ENCODE measurements around the gene CD8A.
"Not testable (repeated sequence)": the region's sequence is repeated elsewhere in the genome, so short reads cannot be mapped to it uniquely, and the experiment has no call there.

The CD8A gene

GRCh38 chr2:86775338-86775737 lies 15.4 kb downstream of the CD8A start:
- no peak for DNase-seq

GRCh38 chr2:86774862-86775261 lies 15.9 kb downstream of the CD8A start:
- DNase-seq, result no peak

- no peak for DNase-seq
These were observed 18.1 kb downstream of the CD8A start for GRCh38 chr2:86772611-86773010.

GRCh38 chr2:86770816-86771301 lies 19.9 kb downstream of the CD8A start:
- DNase-seq, result no peak

GRCh38 chr2:86769838-86770237 lies 20.9 kb downstream of the CD8A start:
- DNase-seq, result no peak

- no peak for DNase-seq
These were observed 22.3 kb downstream of the CD8A start for GRCh38 chr2:86768189-86768949.

- DNase-seq, result no peak
These were observed 25.4 kb downstream of the CD8A start for GRCh38 chr2:86765310-86765695.

- no peak for DNase-seq
These were observed 25.9 kb downstream of the CD8A start for GRCh38 chr2:86764661-86765309.

- no peak for DNase-seq
These were observed 30.3 kb downstream of the CD8A start for GRCh38 chr2:86760371-86760770.

- no peak for DNase-seq
These were observed 32.3 kb downstream of the CD8A start for GRCh38 chr2:86758405-86758804.

- DNase-seq, result no peak
These were observed 37.1 kb downstream of the CD8A start for GRCh38 chr2:86753606-86754005.

GRCh38 chr2:86752934-86753333 lies 37.8 kb downstream of the CD8A start:
- no peak for DNase-seq

GRCh38 chr2:86751778-86752177 lies 38.9 kb downstream of the CD8A start:
- no peak for DNase-seq

- no peak for DNase-seq
These were observed 40.4 kb downstream of the CD8A start for GRCh38 chr2:86750240-86750839.

GRCh38 chr2:86747711-86748639 lies 42.7 kb downstream of the CD8A start:
- no peak for DNase-seq

GRCh38 chr2:86746939-86747338 lies 43.8 kb downstream of the CD8A start:
- DNase-seq, result no peak

GRCh38 chr2:86744152-86744551 lies 46.6 kb downstream of the CD8A start:
- no peak for DNase-seq

GRCh38 chr2:86741889-86742498 lies 48.7 kb downstream of the CD8A start:
- DNase-seq, result not testable (repeated sequence)

GRCh38 chr2:86739889-86740288 lies 50.8 kb downstream of the CD8A start:
- DNase-seq, result not testable (repeated sequence)

GRCh38 chr2:86739485-86739884 lies 51.2 kb downstream of the CD8A start:
- DNase-seq, result not testable (repeated sequence)

- DNase-seq, result not testable (repeated sequence)
These were observed 55.8 kb downstream of the CD8A start for GRCh38 chr2:86734896-86735295.
